H1 (cell line): Measurements from ENCODE around the gene PPP2R5B. TPM values are rescaled to one million over a fixed set of nuclear protein-coding genes. Genes with fewer than 3 reads are reported as not detected.

ENCODE experiments used
- CTCF ChIA-PET: fragments of 300-600 bp; sonication (Branson Sonifier 250); formaldehyde crosslinking; loops from one replicate; lab custom pipeline; 2021; ENCODE audit not compliant: partially characterized antibody; lab: Charles Lee
- POLR2A ChIA-PET: fragments of 300-600 bp; sonication (Branson Sonifier 250); formaldehyde crosslinking; loops from one replicate; lab custom pipeline; 2021; ENCODE audit warnings: inconsistent platforms; ENCODE audit not compliant: partially characterized antibody; lab: Charles Lee
- DNase-seq, 2 experiments: peaks; one replicate each; pipeline versions ENCODE4 v3.0.0 to v3.0.0-alpha.2; 2010 to 2022; ENCODE audit warnings: low spot score in 2 of 2, low read depth in 1 of 2, mixed read lengths in 1 of 2
- FAIRE-seq: peaks from 2 replicates; lab custom pipeline; 2011; peaks lifted over from hg19 to GRCh38; lab: Jason Lieb, UNC
- H2AFZ ChIP-seq: 2 replicates; pipeline ENCODE4 v1.8.1; 2012; ENCODE audit warnings: low read length, inconsistent platforms
- H2AK5ac ChIP-seq: 2 replicates; pipeline ENCODE4 v1.6.1; 2013; ENCODE audit warnings: low read depth, low read length
- H2BK120ac ChIP-seq: replicated peaks from 2 replicates; pipeline ENCODE3; 2013; ENCODE audit warnings: low read depth, low read length, inconsistent platforms
- H2BK12ac ChIP-seq: 2 replicates; pipeline ENCODE4 v1.6.1; 2013; ENCODE audit warnings: low read depth, low read length
- H2BK15ac ChIP-seq: 2 replicates; pipeline ENCODE4 v1.6.1; 2013; ENCODE audit warnings: low read length
- H2BK20ac ChIP-seq: 2 replicates; pipeline ENCODE4 v1.6.1; 2013; ENCODE audit warnings: low read length
- H2BK5ac ChIP-seq: 2 replicates; pipeline ENCODE4 v1.6.1; 2013; ENCODE audit warnings: low read depth, low read length
- H3K14ac ChIP-seq: 2 replicates; pipeline ENCODE4 v1.6.1; 2013; ENCODE audit warnings: inconsistent platforms; ENCODE audit not compliant: insufficient read length
- H3K18ac ChIP-seq: 2 replicates; pipeline ENCODE4 v1.6.1; 2013; ENCODE audit warnings: low read length; ENCODE audit errors: extremely low read depth
- H3K23ac ChIP-seq: 2 replicates; pipeline ENCODE4 v1.6.1; 2013; ENCODE audit warnings: inconsistent platforms; ENCODE audit not compliant: insufficient read length
- H3K23me2 ChIP-seq: 2 replicates; pipeline ENCODE4 v1.6.1; 2013; ENCODE audit warnings: low read depth, low read length
- H3K27ac ChIP-seq: 2 replicates; pipeline ENCODE4 v1.6.1; 2011; ENCODE audit warnings: low read depth, low read length, inconsistent platforms
- H3K27me3 ChIP-seq, 4 experiments: replicated peaks in 1 of 4; 1 replicate in 1 of 4; 2 replicates in 3 of 4; pipeline versions ENCODE4 v1.6.1 to v1.8.1; 2011 to 2013; ENCODE audit warnings: low read length in 3 of 4, mild to moderate bottlenecking in 3 of 4, inconsistent platforms in 2 of 4, mixed read lengths in 2 of 4, moderate library complexity in 1 of 4; ENCODE audit not compliant: control insufficient read depth in 3 of 4, insufficient read depth in 3 of 4; ENCODE audit errors: extremely low read depth in 1 of 4
- H3K36me3 ChIP-seq, 4 experiments: 2 replicates each; pipeline versions ENCODE4 v1.6.1 to v1.8.1; 2011 to 2013; ENCODE audit warnings: mild to moderate bottlenecking in 4 of 4, low read length in 3 of 4, moderate library complexity in 2 of 4, control low read depth in 1 of 4, inconsistent platforms in 1 of 4; ENCODE audit not compliant: insufficient read depth in 4 of 4, control insufficient read depth in 2 of 4
- H3K4ac ChIP-seq: replicated peaks from 2 replicates; pipeline ENCODE3; 2013; ENCODE audit warnings: low read length, low read depth, mixed read lengths, inconsistent platforms; ENCODE audit not compliant: insufficient read length
- H3K4me1 ChIP-seq, 4 experiments: replicated peaks in 1 of 4; 1 replicate in 1 of 4; 2 replicates in 3 of 4; pipeline versions ENCODE4 v1.6.1 to v1.8.1; 2011 to 2013; ENCODE audit warnings: low read length in 3 of 4, inconsistent platforms in 2 of 4, mixed read lengths in 1 of 4; ENCODE audit not compliant: insufficient read depth in 4 of 4, control insufficient read depth in 3 of 4
- H3K4me2 ChIP-seq, 2 experiments: 2 replicates each; pipeline versions ENCODE4 v1.6.1 to v1.8.1; 2011 to 2013; ENCODE audit warnings: low read depth in 2 of 2, low read length in 2 of 2, control low read depth in 1 of 2, inconsistent platforms in 1 of 2, mild to moderate bottlenecking in 1 of 2; ENCODE audit not compliant: insufficient read depth in 1 of 2
- H3K4me3 ChIP-seq, 4 experiments: fragments of 200-600, 300-600 bp in 1 of 4; sonication (generic), shearing (Covaris generic), sonication (Bioruptor Twin) in 1 of 4; 2 replicates each; pipeline versions ENCODE4 v1.5.1 to v1.8.1; 2011 to 2016; ENCODE audit warnings: low read length in 4 of 4, low read depth in 3 of 4, control low read depth in 2 of 4, inconsistent platforms in 2 of 4, mild to moderate bottlenecking in 2 of 4, mixed read lengths in 1 of 4, moderate library complexity in 1 of 4; ENCODE audit not compliant: insufficient read depth in 2 of 4; ENCODE audit errors: extremely low read depth in 1 of 4
- H3K56ac ChIP-seq: replicated peaks from 2 replicates; pipeline ENCODE3; 2013; ENCODE audit warnings: low read depth, mild to moderate bottlenecking, mixed read lengths, low read length, inconsistent platforms; ENCODE audit not compliant: insufficient read length
- H3K79me1 ChIP-seq: 2 replicates; pipeline ENCODE4 v1.6.1; 2013; ENCODE audit warnings: low read depth, low read length, control low read depth
- H3K79me2 ChIP-seq, 2 experiments: 2 replicates each; pipeline versions ENCODE4 v1.6.1 to v1.8.1; 2012 to 2013; ENCODE audit warnings: low read length in 2 of 2, mild to moderate bottlenecking in 2 of 2, inconsistent platforms in 1 of 2; ENCODE audit not compliant: insufficient read depth in 2 of 2, control insufficient read depth in 1 of 2
- H3K9ac ChIP-seq, 4 experiments: replicated peaks in 1 of 4; 1 replicate in 1 of 4; 2 replicates in 3 of 4; pipeline versions ENCODE4 v1.6.1 to v1.8.1; 2011 to 2013; ENCODE audit warnings: low read depth in 3 of 4, low read length in 3 of 4, control low read depth in 2 of 4, mild to moderate bottlenecking in 2 of 4, moderate library complexity in 2 of 4, inconsistent platforms in 1 of 4; ENCODE audit errors: extremely low read depth in 1 of 4
- H3K9me3 ChIP-seq, 2 experiments: 2 replicates each; pipeline versions ENCODE4 v1.6.1 to v1.8.1; 2012 to 2013; ENCODE audit warnings: mild to moderate bottlenecking in 2 of 2, moderate library complexity in 2 of 2, control low read depth in 1 of 2, inconsistent platforms in 1 of 2, low read depth in 1 of 2, low read length in 1 of 2, mixed read lengths in 1 of 2; ENCODE audit not compliant: insufficient read depth in 2 of 2
- H4K20me1 ChIP-seq, 2 experiments: replicated peaks in 1 of 2; 2 replicates each; pipeline versions ENCODE3 to v1.8.1; 2011 to 2013; ENCODE audit warnings: inconsistent platforms in 2 of 2, low read length in 2 of 2, mild to moderate bottlenecking in 1 of 2; ENCODE audit not compliant: insufficient read depth in 2 of 2, control insufficient read depth in 1 of 2
- H4K5ac ChIP-seq: 2 replicates; pipeline ENCODE4 v1.6.1; 2013; ENCODE audit warnings: low read length, low read depth, mixed read lengths, inconsistent platforms; ENCODE audit not compliant: insufficient read length
- H4K8ac ChIP-seq: 2 replicates; pipeline ENCODE4 v1.8.0; 2013; ENCODE audit warnings: mild to moderate bottlenecking, moderate library complexity, low read length, inconsistent platforms; ENCODE audit not compliant: insufficient read depth; ENCODE audit errors: extremely low read depth
- H4K91ac ChIP-seq: replicated peaks from 2 replicates; pipeline ENCODE3; 2013; ENCODE audit warnings: low read length, mixed read lengths, inconsistent platforms; ENCODE audit not compliant: insufficient read length
- E2F6 ChIP-seq: IDR thresholded peaks from 2 replicates; pipeline ENCODE4 v1.6.1; 2012; ENCODE audit warnings: inconsistent platforms
- EZH2 ChIP-seq: fragments of 200-600 bp; sonication (generic); IDR thresholded peaks from 2 replicates; pipeline ENCODE4 v1.7.1; 2012; ENCODE audit warnings: low read depth, mild to moderate bottlenecking, moderate library complexity, low read length, inconsistent platforms; ENCODE audit not compliant: severe bottlenecking
- HDAC6 ChIP-seq: IDR thresholded peaks from one replicate; pipeline ENCODE4 v1.7.1; 2012; ENCODE audit warnings: low read depth, mild to moderate bottlenecking, inconsistent platforms, low read length, moderate library complexity
- NRF1 ChIP-seq: IDR thresholded peaks from 2 replicates; pipeline ENCODE4 v1.6.1; 2011; ENCODE audit warnings: mild to moderate bottlenecking, low read depth, low read length, improper control_type of control experiment
- RNF2 ChIP-seq: fragments of 200-900, 300-1000 bp; sonication (generic); IDR thresholded peaks from 2 replicates; pipeline ENCODE4 v1.7.1; 2016; ENCODE audit warnings: borderline replicate concordance, low read depth, mild to moderate bottlenecking, antibody characterized with exemption, low read length; ENCODE audit not compliant: poor library complexity, severe bottlenecking; ENCODE audit errors: missing control alignments
- SP2 ChIP-seq: IDR thresholded peaks from 2 replicates; pipeline ENCODE4 v1.6.1; 2012; ENCODE audit warnings: mild to moderate bottlenecking, low read length, inconsistent platforms
- TAF1 ChIP-seq: IDR thresholded peaks from 2 replicates; pipeline ENCODE4 v1.6.1; 2011; ENCODE audit warnings: mild to moderate bottlenecking, low read depth, low read length
- WGBS, 2 experiments: shearing (Covaris generic) in 1 of 2; methylation state at CpG; one replicate each; pipeline versions ENCODE4 v1.1.6 to v1.1.7; 2013 to 2015; ENCODE audit warnings: low lambda C conversion rate in 2 of 2, mixed read lengths in 2 of 2, inconsistent platforms in 1 of 2, low coverage in 1 of 2, missing lambda C conversion rate in 1 of 2; ENCODE audit not compliant: insufficient replicate concordance in 2 of 2, insufficient coverage in 1 of 2, insufficient read length in 1 of 2; ENCODE audit errors: extremely low coverage in 1 of 2, missing lambda C conversion rate in 1 of 2; 5-methylcytosine and 5-hydroxymethylcytosine counted together
- polyA plus RNA-seq, 7 experiments: library from polyadenylated mRNA; depleted of rRNA in 3 of 7; stranded (reverse) in 5 of 7; unstranded in 2 of 7; fragments of >200 nt in 5 of 7; fragments of 200-250 nt in 2 of 7; gene quantifications; 1 replicate in 5 of 7; 2 replicates in 1 of 7; 4 replicates in 1 of 7; pipeline versions ENCODE4 v1.2.1 to v1.2.3, GENCODE V29; 2011 to 2013; ENCODE audit warnings: missing spikeins in 2 of 7, mixed read lengths in 2 of 7
- total RNA-seq: library from RNA; stranded (reverse); fragmentation: NEBNext Ultra II Directional; extraction: Animal tissue kit (Norgen Biotek cat#: 25700); gene quantifications from 2 replicates; pipeline ENCODE4 v1.2.1, GENCODE V29; 2021
- TF ChIP-seq, protein P1 (sequence below): IDR thresholded peaks from 2 replicates; pipeline ENCODE4 v1.6.1; 2012; ENCODE audit warnings: inconsistent platforms

The PPP2R5B gene
- total and polyA plus RNA-seq, 2 of the 8 experiments (the other 6 are each of a cell fraction or from before 2014, with no cell fraction given) = 4.9 to 5.1 TPM

DNA sequence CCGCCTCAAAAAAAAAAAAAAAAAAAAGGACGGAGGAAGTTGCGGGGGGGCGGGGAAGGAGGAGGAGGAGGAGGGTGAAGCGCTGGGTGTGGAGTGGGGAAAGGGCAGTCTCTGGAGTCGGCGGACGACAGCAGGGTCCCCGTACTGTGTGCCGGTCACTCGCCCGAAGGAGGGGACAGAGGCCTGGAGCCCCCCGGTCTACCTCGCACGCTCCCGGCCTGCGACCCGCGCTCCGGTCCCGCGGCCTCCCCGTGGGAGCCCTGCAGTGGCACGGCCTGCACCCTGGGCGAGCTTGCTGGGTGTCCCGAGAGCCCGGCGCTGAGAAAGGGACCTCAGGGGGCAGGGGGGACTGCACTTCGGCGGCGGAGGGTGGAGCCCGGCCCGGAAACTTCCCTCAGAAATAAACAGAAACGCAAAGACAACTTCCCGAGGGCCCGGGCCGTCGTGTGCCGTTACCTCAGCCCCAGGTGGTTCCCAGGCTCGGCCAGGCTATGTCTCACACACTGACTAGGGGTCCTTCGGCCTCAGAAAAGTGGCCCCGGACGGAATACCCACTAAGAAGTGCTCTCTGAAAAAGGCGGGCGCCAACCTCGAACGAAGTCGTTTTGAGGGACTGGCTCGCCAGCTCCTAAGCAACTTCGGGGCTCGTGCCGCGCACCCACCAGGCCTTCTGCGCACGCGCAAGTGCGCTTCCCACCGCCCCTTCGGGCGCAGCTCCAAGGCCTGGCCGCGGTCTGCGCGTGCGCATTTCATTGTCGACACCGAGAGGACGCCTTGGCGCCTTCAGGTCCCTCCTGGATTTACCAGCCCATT, 47.1 kb downstream of the PPP2R5B start, which contains the start of gene MAJIN:
Gene MAJIN, minus strand, starts transcription at position 688 of the 813 bp plus-strand sequence. CDS start 12,703 bp downstream, outside the sequence.
- Histone ChIP-seq H3K18ac (no peak within 1 kb of the TSS), H4K5ac (no peak within 1 kb of the TSS), H2BK5ac (no peak within 1 kb of the TSS), H3K14ac (no peak within 1 kb of the TSS), H2BK12ac (no peak within 1 kb of the TSS), H2BK120ac (no peak within 1 kb of the TSS), H4K8ac (peak within 1 kb of the TSS; percentile 94; the same call in 1 of the 2 replicates), H4K91ac (no peak within 1 kb of the TSS), H2AK5ac (no peak within 1 kb of the TSS), H3K4me2 (0 out of 4 replicates have a peak within 1 kb of the TSS, but pooled peaks of 1 of the 2 experiments have one; percentile 31), H2AFZ (peak within 1 kb of the TSS; percentile 77; the same call in 1 of the 2 replicates), H3K36me3 (no peaks in the 10 kb centered on the region), H3K23ac (no peak within 1 kb of the TSS), H3K27ac (no peak within 1 kb of the TSS), H4K20me1 (no peaks in the 10 kb centered on the region), H3K4me1 (no peaks in the 10 kb centered on the region), H2BK20ac (no peak within 1 kb of the TSS), H2BK15ac (0 out of 2 replicates have a peak within 1 kb of the TSS, but pooled peaks have one; percentile 48), H3K23me2 (no peaks in the 10 kb centered on the region), H3K9ac (peak within 1 kb of the TSS in 1 of 4 experiments; percentile 50; a peak in 1 of 7 replicates), H3K9me3 (peaks cover 0 to 4% of the 10 kb centered on the region in 2 experiments; a peak in 1 of 4 replicates), H3K79me2 (no peaks in the 10 kb centered on the region), H3K4me3 (no peak within 1 kb of the TSS; a peak in 1 of 8 replicates), H3K27me3 (peaks cover 0 to 12% (median 7%) of the 10 kb centered on the region in 4 experiments; a peak in 5 of 7 replicates), H3K56ac (no peak within 1 kb of the TSS), H3K79me1 (no peaks in the 10 kb centered on the region), H3K4ac (no peak within 1 kb of the TSS)
- no peak for TF ChIP-seq EZH2
- TF ChIP-seq RNF2 = peak; percentile 57
- 0 out of 2 replicates have a peak, but pooled peaks have one; percentile 10 for TF ChIP-seq TAF1
- no peak for TF ChIP-seq HDAC6
- no peak for TF ChIP-seq SP2
- TF ChIP-seq E2F6 = peak; percentile 99
- TF ChIP-seq NRF1 = peak; percentile 45
- TF ChIP-seq, protein P1, sequence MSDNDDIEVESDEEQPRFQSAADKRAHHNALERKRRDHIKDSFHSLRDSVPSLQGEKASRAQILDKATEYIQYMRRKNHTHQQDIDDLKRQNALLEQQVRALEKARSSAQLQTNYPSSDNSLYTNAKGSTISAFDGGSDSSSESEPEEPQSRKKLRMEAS = peak; percentile 97
- CTCF ChIA-PET = interaction anchor here (1.1 to 1.6 kb wide), 4 partner anchors 17 to 139 kb away, joined by 3 to 6 read pairs (median 4); no protein-coding TSS in a partner anchor
- POLR2A ChIA-PET = interaction anchor here (1.1 to 1.3 kb wide), 4 partner anchors 9 to 55 kb away, joined by 3 read pairs; partner anchors contain the start of gene ATG2A
- DNase-seq = peak; percentile 71 to 89
- 73% methylated on average over 49 of the region's 69 CpGs; no CpG with 5 or more reads in 1 of the 2 experiments for WGBS, 2 experiments
- FAIRE-seq = no peak
